ENCODE data around the gene EPX.

EPX gene

GRCh38 chr17:58231641-58232040, 39.1 kb downstream of the EPX start:
- no peak for DNase-seq

DNA sequence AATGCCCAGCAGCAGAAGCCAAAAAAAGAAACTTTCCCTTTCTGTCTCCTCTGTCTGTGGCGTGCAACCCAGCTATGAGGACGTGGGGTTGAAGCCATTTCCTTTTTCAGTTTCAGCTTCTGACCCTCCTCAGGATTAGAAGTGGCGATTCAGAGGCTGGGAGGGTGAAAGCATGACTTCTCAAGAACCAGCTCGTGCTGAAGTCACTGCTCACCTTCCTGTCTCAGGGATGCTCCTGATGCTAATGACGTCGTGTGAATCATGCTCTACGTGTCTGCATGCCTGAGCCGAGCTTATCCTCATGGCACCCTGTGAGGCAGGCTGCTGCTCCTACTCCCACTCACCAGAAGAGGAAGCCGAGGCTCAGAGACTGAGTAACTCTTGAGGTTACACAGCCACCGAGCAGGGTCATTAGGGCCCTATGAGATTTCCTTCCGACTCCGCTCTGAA, 40.2 kb downstream of the EPX start:
- no peak for DNase-seq

- no peak for DNase-seq
Measured at GRCh38 chr17:58233543-58233942, 41.0 kb downstream of the EPX start.

GRCh38 chr17:58234512-58234911, 42.0 kb downstream of the EPX start:
- no peak for DNase-seq

DNA sequence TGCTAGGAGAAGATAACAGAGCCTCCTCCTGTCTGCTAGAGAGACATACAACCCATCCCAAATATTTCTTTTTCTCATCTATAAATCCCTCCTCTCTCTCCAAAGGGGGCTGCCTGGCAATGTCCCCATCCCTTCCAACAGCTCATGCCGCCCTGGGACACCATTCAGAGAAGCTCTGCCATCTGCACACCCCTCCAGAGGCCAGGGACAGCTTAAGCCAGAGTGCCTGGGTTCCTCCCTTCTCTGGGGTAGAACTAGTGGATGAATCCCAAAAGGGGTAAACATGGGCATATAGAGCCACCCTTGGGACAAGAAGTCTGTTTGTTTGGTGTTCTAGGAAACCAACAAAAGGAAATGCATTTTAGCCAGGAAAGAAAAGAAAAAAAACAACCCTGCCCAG, 43.3 kb downstream of the EPX start:
- DNase-seq: no peak

- no peak for DNase-seq
Measured at GRCh38 chr17:58236394-58236793, 43.9 kb downstream of the EPX start.

- DNase-seq: no peak
Measured at GRCh38 chr17:58238147-58238634, 45.7 kb downstream of the EPX start, which contains the start of gene LPO. Gene LPO, plus strand, starts transcription at chr17:58238584. Its CDS starts 4,396 bp downstream, at chr17:58242980.

- no peak for DNase-seq
Measured at GRCh38 chr17:58239987-58240386, 47.5 kb downstream of the EPX start.

DNA sequence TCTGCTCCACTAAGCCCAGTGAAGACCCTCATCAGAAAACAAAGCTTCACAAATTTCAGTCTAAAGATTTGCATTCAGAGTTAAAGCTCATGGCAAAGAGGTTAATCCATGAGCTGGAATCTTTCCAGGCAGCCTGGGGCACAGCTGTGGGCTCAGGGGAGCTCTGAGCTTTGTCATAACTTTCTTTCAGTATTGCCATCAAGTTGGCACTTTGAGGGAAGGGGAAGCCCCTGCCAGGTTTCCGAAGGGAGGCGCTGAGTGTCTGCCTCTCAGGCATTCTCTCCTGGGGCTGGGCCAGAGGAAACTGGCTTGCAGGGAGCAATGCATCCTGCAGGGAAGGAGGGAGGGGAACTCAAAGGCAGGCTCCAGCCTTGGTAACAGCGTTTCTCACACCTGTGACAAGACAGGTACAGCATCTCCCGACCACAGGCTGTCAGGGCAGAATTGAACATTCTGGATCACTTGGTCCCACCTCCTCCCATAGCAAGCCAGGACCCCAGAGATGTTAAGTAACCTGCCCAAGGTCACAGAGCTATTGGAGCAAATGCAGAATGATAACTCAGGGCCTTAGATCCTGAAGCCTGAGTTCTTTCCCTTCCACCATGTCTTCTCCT, 49.8 kb downstream of the EPX start:
- DNase-seq: no peak

DNA sequence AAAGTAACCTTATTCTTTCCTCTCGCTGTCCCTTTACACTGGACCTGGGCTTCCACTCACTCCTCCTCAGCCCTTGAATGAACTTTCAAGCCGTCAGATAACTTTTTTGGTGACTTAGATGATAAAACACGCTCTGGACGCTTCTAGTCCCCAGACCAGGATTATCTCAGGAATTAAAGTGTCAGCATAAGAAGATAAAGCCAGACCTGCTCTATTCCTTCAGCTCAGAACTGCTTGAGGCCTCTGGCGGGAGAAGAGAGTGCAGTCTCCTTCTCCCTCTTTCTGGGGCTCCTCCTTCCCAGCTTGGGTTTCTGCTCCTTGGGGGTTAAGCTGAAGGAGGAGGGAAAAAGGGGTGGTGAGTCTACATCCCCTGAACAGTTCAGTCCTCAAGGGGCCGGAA, 52.4 kb downstream of the EPX start:
- no peak for DNase-seq

DNA sequence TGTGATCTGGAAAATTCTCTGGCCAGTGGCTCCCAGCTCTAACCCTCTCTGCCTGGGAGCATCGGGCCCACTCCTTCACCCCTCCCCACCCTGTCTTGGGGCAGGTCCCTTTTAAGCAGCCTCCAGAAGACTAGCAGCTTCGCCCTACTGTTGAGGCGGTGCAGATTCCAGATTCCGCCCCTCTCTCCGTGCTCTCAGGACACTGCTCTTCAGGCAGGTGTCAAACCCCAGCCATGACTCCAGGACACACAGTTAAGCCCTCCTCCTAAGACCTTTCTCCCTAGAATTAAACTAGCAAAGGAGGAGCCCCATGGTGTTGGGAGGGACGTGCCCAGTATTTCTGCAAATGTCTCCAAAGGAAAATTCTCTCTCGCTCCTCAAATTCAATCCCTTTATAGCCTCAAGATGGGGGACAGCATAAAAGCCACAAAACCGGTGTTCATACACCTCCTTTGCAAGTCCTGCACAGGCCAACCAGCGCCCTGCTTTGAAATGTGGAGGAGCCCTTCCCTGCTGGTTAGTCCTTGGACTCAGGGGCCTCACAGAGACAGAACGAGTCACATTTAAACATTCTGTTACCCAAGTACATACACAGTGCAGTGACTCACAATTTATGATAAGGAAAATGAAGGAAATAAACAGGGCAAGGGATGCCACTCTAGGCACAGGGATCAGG, 53.0 kb downstream of the EPX start:
- DNase-seq: no peak

- DNase-seq: no peak
Measured at GRCh38 chr17:58246104-58246740, 53.7 kb downstream of the EPX start.

- no peak for DNase-seq
Measured at GRCh38 chr17:58246781-58247180, 54.3 kb downstream of the EPX start.

- no peak for DNase-seq
Measured at GRCh38 chr17:58247511-58248363, 55.2 kb downstream of the EPX start.

- DNase-seq: no peak
Measured at GRCh38 chr17:58248955-58249269, 56.4 kb downstream of the EPX start.

DNA sequence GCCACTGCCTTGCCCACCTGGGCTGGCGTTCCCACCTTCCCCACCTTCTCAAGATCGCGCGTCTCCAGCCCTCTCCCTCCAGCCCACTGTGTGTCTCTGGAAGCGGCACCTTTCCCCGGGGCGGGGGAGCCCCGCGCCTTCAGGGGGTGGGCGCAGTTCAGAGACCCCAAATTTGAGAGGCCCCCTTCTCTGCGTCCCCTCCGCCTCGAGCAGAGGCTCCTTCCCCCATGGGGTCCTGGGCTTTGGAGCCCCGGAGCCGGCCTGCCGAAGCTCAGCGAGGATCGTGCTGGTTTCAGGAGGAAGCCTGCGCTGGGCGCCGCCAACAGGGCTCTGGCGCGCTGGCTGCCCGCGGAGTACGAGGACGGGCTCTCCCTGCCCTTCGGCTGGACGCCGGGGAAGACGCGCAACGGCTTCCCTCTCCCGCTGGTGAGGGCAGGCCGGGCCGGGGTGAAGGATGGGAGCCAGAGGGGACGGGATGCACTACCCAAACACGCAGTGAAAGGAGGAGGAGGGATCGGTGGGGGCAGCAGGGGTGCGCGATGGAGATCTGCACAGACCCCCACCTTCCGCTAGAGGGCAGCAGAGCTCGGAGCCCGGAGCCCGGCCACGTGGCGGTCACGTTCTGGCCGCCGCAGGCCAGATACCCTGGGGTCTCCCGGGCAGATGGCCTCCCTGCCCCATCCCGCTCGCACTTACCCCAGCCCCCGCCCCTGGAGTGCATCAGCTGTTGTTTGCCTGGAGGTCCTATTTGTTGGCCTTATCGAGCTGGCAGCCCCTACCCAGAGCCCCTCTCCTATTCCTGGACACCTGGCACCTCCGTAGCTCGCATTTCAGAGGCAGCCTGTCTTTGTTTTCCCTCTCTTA, 57.0 kb downstream of the EPX start:
- DNase-seq: peak; percentile 75

GRCh38 chr17:58250344-58251011, 58.0 kb downstream of the EPX start:
- no peak for DNase-seq

GRCh38 chr17:58252141-58252540, 59.6 kb downstream of the EPX start:
- DNase-seq: no peak

- no peak for DNase-seq
Measured at GRCh38 chr17:58253082-58253481, 60.6 kb downstream of the EPX start.
